ENCODE measurements around the gene HHAT. TPM values are rescaled to one million over a fixed set of nuclear protein-coding genes. Genes with fewer than 3 reads are reported as not detected.

HHAT gene
- total RNA-seq: 2.0 TPM

GRCh38 chr1:210328746-210329503 is at the start of gene HHAT:
Gene HHAT (plus strand): TSS chr1:210328902. CDS start chr1:210348976, 20,074 bp downstream.
- peak; percentile 62 for DNase-seq

- DNase-seq: no peak
These were observed 48.5 kb upstream of the HHAT start for GRCh38 chr1:210280221-210280620.

- no peak for DNase-seq
These were observed 40.6 kb upstream of the HHAT start for GRCh38 chr1:210288116-210288515.

- no peak for DNase-seq
These were observed 39.5 kb upstream of the HHAT start for GRCh38 chr1:210289248-210289647.

GRCh38 chr1:210291081-210291764 is 37.5 kb upstream of the HHAT start:
- no peak for DNase-seq

GRCh38 chr1:210291786-210292230 is 36.9 kb upstream of the HHAT start:
- no peak for DNase-seq

GRCh38 chr1:210292231-210292871 is 36.4 kb upstream of the HHAT start:
- DNase-seq: no peak

GRCh38 chr1:210293171-210293607 is 35.5 kb upstream of the HHAT start:
- DNase-seq: no peak

GRCh38 chr1:210294999-210295745 is 33.5 kb upstream of the HHAT start:
- no peak for DNase-seq

- no peak for DNase-seq
These were observed 32.0 kb upstream of the HHAT start for GRCh38 chr1:210296682-210297081.

- no peak for DNase-seq
These were observed 30.4 kb upstream of the HHAT start for GRCh38 chr1:210298296-210298695.

- DNase-seq: no peak
These were observed 29.8 kb upstream of the HHAT start for GRCh38 chr1:210298936-210299335.

- no peak for DNase-seq
These were observed 29.2 kb upstream of the HHAT start for GRCh38 chr1:210299501-210299900.

- no peak for DNase-seq
These were observed 27.6 kb upstream of the HHAT start for GRCh38 chr1:210300923-210301614.

GRCh38 chr1:210301615-210302000 is 27.1 kb upstream of the HHAT start:
- no peak for DNase-seq

GRCh38 chr1:210302501-210302900 is 26.2 kb upstream of the HHAT start:
- DNase-seq: no peak

GRCh38 chr1:210303391-210303790 is 25.3 kb upstream of the HHAT start:
- no peak for DNase-seq

- no peak for DNase-seq
These were observed 18.0 kb upstream of the HHAT start for GRCh38 chr1:210310562-210311153.

GRCh38 chr1:210311726-210312493 is 16.8 kb upstream of the HHAT start:
- no peak for DNase-seq

GRCh38 chr1:210313046-210313595 is 15.6 kb upstream of the HHAT start:
- DNase-seq: no peak

All from occipital lobe (tissue), 2 donors.